Stimulated activated CD8-positive, alpha-beta memory T cell treated with anti-CD3 and anti-CD28 coated beads, Interleukin-7, amount 100 ng/mL, for 24 hours (primary cell): ENCODE measurements around the gene KCNA2.

Experiments used
- DNase-seq: peaks from one replicate; pipeline ENCODE4 v3.0.0-alpha.2; 2020; ENCODE audit warnings: low read depth

The KCNA2 gene

GRCh38 chr1:110628323-110629105 lies 22.4 kb upstream of the KCNA2 start:
- DNase-seq, result no peak

- DNase-seq, result no peak
These were observed 21.6 kb upstream of the KCNA2 start for GRCh38 chr1:110627764-110628163.

DNA sequence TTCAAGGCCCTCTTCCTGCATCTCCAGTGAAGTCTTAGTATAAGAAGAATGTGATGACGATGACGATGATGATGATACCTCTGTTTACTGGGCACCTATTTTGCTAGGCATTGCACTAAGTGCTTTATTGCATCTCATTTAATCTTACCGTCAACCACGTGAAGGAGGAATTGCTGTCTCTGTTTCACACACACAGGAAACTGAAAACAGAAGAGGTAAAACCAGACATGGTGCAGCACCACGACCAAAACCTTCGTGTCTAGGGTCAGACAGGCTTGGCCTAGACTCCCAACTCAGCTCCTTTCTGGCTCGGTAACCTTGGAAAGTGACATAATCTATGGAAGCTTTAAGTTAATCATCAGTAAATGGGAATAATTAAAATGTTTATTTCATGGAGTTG lies 20.7 kb upstream of the KCNA2 start:
- no peak for DNase-seq

DNA sequence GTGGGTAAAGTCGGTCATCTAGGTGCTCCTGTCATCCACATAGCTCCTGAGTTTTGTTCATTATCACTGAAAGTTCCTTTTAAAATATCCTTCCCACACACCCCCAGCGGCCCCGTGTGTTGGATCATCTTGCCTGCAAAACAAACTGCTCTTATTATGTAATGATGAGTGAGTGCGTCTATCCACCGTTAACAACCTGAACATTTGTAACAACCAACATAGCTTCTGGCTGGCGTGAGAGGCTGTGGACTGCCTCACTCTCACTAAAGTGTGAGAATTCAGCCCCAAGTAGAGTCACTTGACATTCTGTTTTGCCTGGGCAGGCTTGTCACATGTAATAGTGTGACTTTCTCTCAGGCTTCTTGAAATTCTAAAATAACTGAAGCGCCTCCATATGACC lies 14.5 kb upstream of the KCNA2 start:
- DNase-seq, result no peak

DNA sequence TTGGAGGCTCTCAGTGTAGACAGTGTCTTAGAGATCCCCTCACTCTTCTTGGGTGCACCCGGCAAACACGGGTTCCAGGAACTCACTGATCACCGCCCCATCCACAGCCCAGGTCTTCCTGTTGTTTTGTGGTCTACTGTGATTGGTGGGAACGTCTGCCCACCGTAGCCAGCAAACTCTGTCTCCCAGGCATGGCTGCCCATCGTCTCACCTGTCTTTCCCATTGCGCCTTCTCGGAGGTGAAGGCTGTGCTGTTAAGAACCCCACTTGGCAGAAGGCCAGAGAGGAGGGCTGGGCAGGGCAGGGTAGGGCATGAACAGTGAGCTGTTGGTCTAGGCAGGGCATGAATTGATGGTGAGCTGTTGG lies 14.1 kb upstream of the KCNA2 start:
- no peak for DNase-seq

DNA sequence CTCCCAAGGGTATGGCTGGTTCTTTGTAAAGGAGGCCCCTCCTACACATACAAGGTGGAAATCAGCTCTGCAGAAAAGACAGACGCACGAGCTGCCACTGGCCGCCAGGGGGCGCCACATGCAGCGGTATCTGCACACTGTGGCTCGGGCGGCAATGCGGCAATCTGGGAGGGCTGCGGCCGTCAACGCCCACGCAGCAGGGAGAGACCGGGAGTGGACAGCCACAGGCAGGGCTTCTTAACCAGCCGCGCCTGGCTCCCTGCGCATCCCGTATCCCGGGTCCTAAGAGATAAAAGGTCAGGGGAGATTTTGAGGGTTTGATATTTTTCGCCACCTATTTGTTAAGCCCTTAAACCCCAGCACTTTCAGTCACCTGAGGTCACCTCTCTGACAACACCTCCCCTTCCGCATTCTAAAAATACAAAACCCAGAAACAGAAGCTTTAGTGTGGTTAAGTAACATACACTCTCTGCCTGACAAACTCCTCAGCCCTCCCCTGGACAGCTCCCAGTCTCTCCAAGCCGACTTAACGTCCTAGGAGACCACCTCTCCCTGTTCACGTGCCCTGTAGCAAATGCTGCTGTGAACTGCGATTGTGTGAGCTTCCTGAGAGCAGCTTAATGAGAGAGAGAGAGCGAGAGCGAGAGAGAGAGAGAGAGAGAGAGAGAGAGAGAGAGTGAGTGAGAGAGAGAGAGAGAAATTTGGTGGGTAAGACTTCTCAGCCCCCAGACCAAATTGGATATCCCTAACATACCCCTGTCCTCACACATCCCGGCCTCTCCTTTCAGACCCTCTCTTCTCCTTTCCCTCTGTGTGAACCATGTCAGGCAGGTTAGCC lies 13.5 kb upstream of the KCNA2 start:
- peak; percentile 82 for DNase-seq

- DNase-seq, result no peak
These were observed 12.5 kb upstream of the KCNA2 start for GRCh38 chr1:110618668-110619067.

- DNase-seq, result no peak
These were observed 11.4 kb upstream of the KCNA2 start for GRCh38 chr1:110617589-110617988.

DNA sequence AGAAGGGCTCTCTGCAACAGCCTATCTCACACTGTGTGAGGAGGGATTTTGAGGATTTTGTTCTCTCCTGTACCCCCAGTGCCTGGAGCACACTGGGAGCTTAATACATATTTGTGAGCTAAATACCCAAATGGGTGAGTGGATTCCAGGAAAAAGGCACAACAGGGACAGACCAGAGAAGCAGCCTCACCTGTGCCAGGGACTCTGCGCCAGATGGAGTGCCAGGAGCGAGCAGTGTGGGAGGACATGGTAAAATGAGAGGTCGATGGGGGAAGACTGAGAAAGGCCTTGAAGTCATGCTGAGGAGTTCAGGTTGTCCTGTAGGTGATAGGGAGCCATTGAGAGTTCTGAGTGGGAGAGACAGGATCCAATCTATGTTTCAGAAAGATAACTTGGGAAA lies 11.0 kb upstream of the KCNA2 start:
- no peak for DNase-seq

DNA sequence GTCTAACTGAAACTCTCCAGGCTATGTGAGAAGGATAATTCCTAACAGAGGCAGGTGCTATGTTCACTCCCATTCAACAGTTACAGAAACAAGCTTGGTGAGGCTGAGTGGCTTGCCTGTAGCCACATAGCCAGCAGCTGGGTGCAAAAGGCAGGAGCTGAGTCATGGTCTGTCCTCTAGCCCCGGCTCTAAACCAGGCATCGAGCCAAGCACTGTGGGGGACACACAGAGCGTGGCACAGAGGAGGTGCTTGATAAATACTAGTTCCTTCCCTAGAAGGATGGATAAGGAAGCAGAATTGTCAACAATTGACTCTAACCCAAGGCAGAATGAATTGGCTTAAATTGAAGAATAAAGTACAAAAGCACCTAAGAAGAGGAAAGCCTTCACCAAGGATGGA lies 10.4 kb upstream of the KCNA2 start:
- no peak for DNase-seq

DNA sequence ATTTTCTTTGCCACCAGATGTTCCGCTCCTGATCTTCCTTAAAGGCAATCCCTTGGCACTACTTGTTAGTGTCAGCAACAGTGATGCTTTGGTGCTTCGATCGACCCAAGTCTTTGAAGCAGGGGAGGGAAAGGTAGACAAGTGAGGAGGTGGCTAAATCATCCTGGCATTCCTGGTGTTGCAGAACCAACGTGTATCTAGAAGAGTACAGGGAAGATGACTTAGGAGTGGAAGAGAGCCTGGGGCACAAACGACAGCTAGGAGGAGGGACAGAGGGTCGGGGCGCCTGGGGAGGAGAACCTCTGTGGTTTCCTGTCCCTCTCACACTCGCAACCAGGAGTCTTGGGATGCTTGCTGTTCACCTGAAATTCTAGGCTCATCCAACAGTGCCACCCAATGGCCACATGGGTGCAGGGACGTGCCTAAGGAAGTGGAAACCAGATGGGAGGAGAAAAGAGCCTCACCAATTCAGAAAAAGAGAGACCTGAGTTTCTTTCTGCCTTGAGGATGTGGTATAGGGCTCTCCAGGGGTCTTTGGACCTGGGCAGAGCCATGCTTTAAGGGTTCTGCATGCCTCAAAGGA lies 9.5 kb upstream of the KCNA2 start:
- no peak for DNase-seq

DNA sequence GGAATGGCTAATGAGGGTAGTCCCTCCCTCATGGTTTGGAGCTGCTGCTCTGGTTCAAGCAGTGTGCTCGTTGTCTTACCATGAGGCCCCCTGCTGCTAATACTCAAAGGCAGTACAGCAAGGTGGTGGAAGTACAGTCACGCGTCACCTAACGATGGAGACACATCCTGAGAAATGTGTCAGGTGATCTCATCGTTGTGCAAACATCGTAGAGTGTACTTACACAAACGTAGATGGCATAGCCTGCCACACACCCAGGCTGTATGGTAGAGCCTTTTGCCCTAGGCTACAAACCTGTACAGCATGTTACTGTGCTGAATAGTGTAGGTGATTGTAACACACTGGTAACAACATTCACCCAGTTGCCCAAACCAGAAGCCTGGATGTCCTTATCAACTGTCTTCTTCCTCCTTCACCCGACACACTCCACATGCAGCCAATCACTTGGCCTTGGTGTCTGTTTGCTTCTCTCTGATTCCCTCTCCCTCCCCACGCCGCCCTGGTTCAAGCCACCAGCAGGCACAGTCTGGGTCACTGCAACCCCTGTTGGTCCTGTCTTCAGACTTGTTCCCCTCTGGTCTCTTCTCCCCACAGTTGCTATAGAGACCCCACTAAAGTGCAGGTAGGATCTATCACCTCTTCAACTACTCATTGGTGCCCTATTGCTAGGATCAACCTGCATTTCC lies 6.0 kb upstream of the KCNA2 start:
- DNase-seq, result no peak

- no peak for DNase-seq
These were observed 4.6 kb upstream of the KCNA2 start for GRCh38 chr1:110610696-110611286.

GRCh38 chr1:110610084-110610483 lies 3.9 kb upstream of the KCNA2 start:
- DNase-seq, result no peak

- DNase-seq, result no peak
These were observed 2.1 kb upstream of the KCNA2 start for GRCh38 chr1:110608247-110608646.

GRCh38 chr1:110607536-110608230 lies 1.5 kb upstream of the KCNA2 start:
- DNase-seq, result no peak

- DNase-seq, result no peak
These were observed 738 bp upstream of the KCNA2 start for GRCh38 chr1:110606657-110607535.

- no peak for DNase-seq
These were observed 712 bp downstream of the KCNA2 start for GRCh38 chr1:110605446-110605845.

GRCh38 chr1:110604586-110605148 lies 1.5 kb downstream of the KCNA2 start:
- no peak for DNase-seq

- DNase-seq, result no peak
These were observed 3.1 kb downstream of the KCNA2 start for GRCh38 chr1:110603058-110603457.
